HepG2 (cell line): ENCODE data around the gene ADCY5. TPM values are rescaled to one million over a fixed set of nuclear protein-coding genes. Genes with fewer than 3 reads are reported as not detected.
A peak's percentile ranks its signal among the peaks of the same experiment; 100 is the strongest.

ENCODE experiments used
- BCL6 ChIP-seq: IDR thresholded peaks from 2 replicates; pipeline ENCODE4 v1.6.1; 2016; ENCODE audit warnings: missing genetic modification reagents, missing compliant biosample characterization
- CBX1 ChIP-seq: IDR thresholded peaks from one replicate; pipeline ENCODE4 v1.6.1; 2016; ENCODE audit warnings: antibody characterized with exemption, low read depth
- FOXA3 ChIP-seq: IDR thresholded peaks from 2 replicates; pipeline ENCODE4 v1.6.1; 2016; ENCODE audit warnings: missing genetic modification reagents, missing compliant biosample characterization
- FOXP4 ChIP-seq: sonication (generic); formaldehyde crosslinking; IDR thresholded peaks from 2 replicates; pipeline ENCODE4 v1.4.0; 2020; ENCODE audit warnings: missing genetic modification reagents
- KLF11 ChIP-seq: IDR thresholded peaks from 2 replicates; pipeline ENCODE4 v1.6.1; 2016; ENCODE audit warnings: missing compliant biosample characterization
- NFIB ChIP-seq: sonication (generic); formaldehyde crosslinking; IDR thresholded peaks from 2 replicates; pipeline ENCODE4 v1.9.0; 2021; ENCODE audit warnings: missing genetic modification reagents, mild to moderate bottlenecking, borderline replicate concordance
- NR2F6 ChIP-seq, 2 experiments: IDR thresholded peaks; 2 replicates each; pipeline ENCODE4 v1.6.1; 2016; ENCODE audit warnings: antibody characterized with exemption in 1 of 2, mild to moderate bottlenecking in 1 of 2
- PCBP2 ChIP-seq: fragments of 200-400 bp; formaldehyde crosslinking; optimal IDR thresholded peaks from 2 replicates; pipeline ENCODE3; 2018; ENCODE audit warnings: low read length, low read depth; ENCODE audit not compliant: poor library complexity, severe bottlenecking
- PREB ChIP-seq: sonication (generic); formaldehyde crosslinking; IDR thresholded peaks from 2 replicates; pipeline ENCODE4 v1.4.0; 2020; ENCODE audit warnings: missing genetic modification reagents
- REXO4 ChIP-seq: sonication (generic); formaldehyde crosslinking; IDR thresholded peaks from 2 replicates; pipeline ENCODE4 v1.8.0; 2022; ENCODE audit warnings: missing genetic modification reagents, mild to moderate bottlenecking, borderline replicate concordance
- TMF1 ChIP-seq: sonication (generic); formaldehyde crosslinking; IDR thresholded peaks from 2 replicates; pipeline ENCODE4 v1.8.1; 2022; ENCODE audit warnings: low read depth, missing genetic modification reagents
- ZBTB21 ChIP-seq: sonication (generic); formaldehyde crosslinking; IDR thresholded peaks from 2 replicates; pipeline ENCODE4 v1.4.0; 2020; ENCODE audit warnings: missing genetic modification reagents
- ZBTB7B ChIP-seq: sonication (generic); formaldehyde crosslinking; IDR thresholded peaks from 2 replicates; pipeline ENCODE4 v1.4.0; 2020; ENCODE audit warnings: missing genetic modification reagents
- ZFP36L1 ChIP-seq: sonication (generic); formaldehyde crosslinking; IDR thresholded peaks from 2 replicates; pipeline ENCODE4 v1.8.0; 2022; ENCODE audit warnings: mild to moderate bottlenecking, missing genetic modification reagents, moderate library complexity
- ZNF33B ChIP-seq: sonication (generic); formaldehyde crosslinking; IDR thresholded peaks from 2 replicates; pipeline ENCODE4 v1.5.1; 2020; ENCODE audit warnings: mild to moderate bottlenecking, missing genetic modification reagents
- ZNF382 ChIP-seq: sonication (generic); formaldehyde crosslinking; IDR thresholded peaks from 2 replicates; pipeline ENCODE4 v1.5.0; 2020; ENCODE audit warnings: missing genetic modification reagents, mild to moderate bottlenecking, borderline replicate concordance
- ZNF564 ChIP-seq: sonication (generic); formaldehyde crosslinking; IDR thresholded peaks from 2 replicates; pipeline ENCODE4 v1.8.1; 2023; ENCODE audit warnings: mild to moderate bottlenecking, missing genetic modification reagents
- polyA plus RNA-seq, 8 experiments: library from polyadenylated mRNA; depleted of rRNA in 3 of 8; stranded (reverse) in 7 of 8; unstranded in 1 of 8; fragments of >200 nt; fragmentation: Illumina TruSeq in 4 of 8; extraction: Trizol in 4 of 8; gene quantifications; 2 replicates each; pipeline versions ENCODE4 v1.2.1 to v1.2.3, GENCODE V29; 2011 to 2016; ENCODE audit warnings: low read depth in 4 of 8, missing spikeins in 1 of 8, mixed read lengths in 1 of 8; ENCODE audit not compliant: insufficient read depth in 1 of 8
- total RNA-seq, 5 experiments: library from RNA; depleted of rRNA; stranded (reverse); fragments of >200 nt; fragmentation: Illumina TruSeq; extraction: Trizol; gene quantifications; 2 replicates each; pipeline ENCODE4 v1.2.3, GENCODE V29; 2016; ENCODE audit warnings: low read depth in 1 of 5
- TF ChIP-seq, protein P1 (sequence below): sonication (generic); formaldehyde crosslinking; IDR thresholded peaks from 2 replicates; pipeline ENCODE4 v1.4.0; 2020; ENCODE audit warnings: missing genetic modification reagents, borderline replicate concordance
- TF ChIP-seq, protein P2 (sequence below): sonication (generic); formaldehyde crosslinking; IDR thresholded peaks from 2 replicates; pipeline ENCODE4 v1.4.0; 2020; ENCODE audit warnings: mild to moderate bottlenecking, missing genetic modification reagents
- TF ChIP-seq, protein P3 (sequence below): sonication (generic); formaldehyde crosslinking; IDR thresholded peaks from 2 replicates; pipeline ENCODE4 v1.5.1; 2020; ENCODE audit warnings: missing genetic modification reagents, mild to moderate bottlenecking, borderline replicate concordance

Gene ADCY5
- total and polyA plus RNA-seq, 2 of the 13 experiments (the other 11 are each of a cell fraction or from before 2014, with no cell fraction given), result not detected

DNA sequence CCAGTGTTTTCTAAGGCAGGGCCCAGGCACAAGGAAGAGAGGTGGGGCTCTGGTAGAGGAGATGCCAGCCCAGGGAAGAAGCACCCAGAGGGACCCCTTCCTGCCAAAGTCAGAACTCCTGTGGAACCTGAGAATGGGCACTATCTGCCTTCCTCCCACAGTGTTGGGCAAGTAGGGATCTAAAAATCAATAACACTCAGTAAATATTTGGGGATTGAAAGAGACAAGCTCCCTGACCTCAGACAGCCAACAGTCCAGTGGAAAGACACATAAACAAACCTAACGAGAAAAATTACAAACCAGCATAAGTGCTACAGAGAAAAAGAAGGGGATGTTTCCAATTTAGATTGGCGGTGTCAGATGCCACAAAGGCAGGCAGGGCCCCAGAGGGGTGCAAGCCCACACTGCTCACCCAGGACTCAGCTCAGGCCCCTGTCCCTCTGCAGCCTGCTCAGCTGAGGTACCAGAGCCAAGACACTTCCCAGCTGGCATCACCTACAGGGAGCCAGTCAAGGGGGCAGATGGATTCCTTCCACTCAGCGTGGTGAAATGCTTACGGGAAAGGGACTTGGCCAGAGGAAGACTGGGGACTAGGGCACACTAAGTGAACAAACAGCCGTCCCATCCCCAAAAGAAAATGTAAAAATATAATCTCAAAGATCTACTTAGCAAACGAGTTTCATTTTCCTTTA is 15.9 kb downstream of the ADCY5 start (continued):
- TF ChIP-seq, protein P1, sequence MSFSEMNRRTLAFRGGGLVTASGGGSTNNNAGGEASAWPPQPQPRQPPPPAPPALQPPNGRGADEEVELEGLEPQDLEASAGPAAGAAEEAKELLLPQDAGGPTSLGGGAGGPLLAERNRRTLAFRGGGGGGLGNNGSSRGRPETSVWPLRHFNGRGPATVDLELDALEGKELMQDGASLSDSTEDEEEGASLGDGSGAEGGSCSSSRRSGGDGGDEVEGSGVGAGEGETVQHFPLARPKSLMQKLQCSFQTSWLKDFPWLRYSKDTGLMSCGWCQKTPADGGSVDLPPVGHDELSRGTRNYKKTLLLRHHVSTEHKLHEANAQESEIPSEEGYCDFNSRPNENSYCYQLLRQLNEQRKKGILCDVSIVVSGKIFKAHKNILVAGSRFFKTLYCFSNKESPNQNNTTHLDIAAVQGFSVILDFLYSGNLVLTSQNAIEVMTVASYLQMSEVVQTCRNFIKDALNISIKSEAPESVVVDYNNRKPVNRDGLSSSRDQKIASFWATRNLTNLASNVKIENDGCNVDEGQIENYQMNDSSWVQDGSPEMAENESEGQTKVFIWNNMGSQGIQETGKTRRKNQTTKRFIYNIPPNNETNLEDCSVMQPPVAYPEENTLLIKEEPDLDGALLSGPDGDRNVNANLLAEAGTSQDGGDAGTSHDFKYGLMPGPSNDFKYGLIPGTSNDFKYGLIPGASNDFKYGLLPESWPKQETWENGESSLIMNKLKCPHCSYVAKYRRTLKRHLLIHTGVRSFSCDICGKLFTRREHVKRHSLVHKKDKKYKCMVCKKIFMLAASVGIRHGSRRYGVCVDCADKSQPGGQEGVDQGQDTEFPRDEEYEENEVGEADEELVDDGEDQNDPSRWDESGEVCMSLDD (CRISPR knock-in tag), result no peak
- TF ChIP-seq ZNF33B (CRISPR knock-in tag) (no peak), PREB (no peak), FOXP4 (CRISPR knock-in tag) (peak; percentile 42; the same call in 1 of the 2 replicates), REXO4 (CRISPR knock-in tag) (no peak), ZFP36L1 (CRISPR knock-in tag) (no peak), CBX1 (no peak), KLF11 (CRISPR knock-in tag) (no peak), PCBP2 (no peak), ZNF382 (CRISPR knock-in tag) (no peak), ZBTB21 (no peak), ZNF564 (no peak), BCL6 (CRISPR knock-in tag) (peak; percentile 47; the same call in 1 of the 2 replicates), FOXA3 (0 out of 2 replicates have a peak, but pooled peaks have one; percentile 31), NR2F6 (IDR thresholded peaks at IDR 0.05) (0 out of 2 replicates have a peak, but pooled peaks have one; percentile 12), NR2F6 (CRISPR knock-in tag; IDR thresholded peaks at IDR 0.05) (no peak), TMF1 (CRISPR knock-in tag) (no peak), ZBTB7B (CRISPR knock-in tag) (no peak), NFIB (CRISPR knock-in tag) (no peak)
- TF ChIP-seq, protein P2, sequence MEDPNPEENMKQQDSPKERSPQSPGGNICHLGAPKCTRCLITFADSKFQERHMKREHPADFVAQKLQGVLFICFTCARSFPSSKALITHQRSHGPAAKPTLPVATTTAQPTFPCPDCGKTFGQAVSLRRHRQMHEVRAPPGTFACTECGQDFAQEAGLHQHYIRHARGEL, result no peak
- TF ChIP-seq, protein P3, sequence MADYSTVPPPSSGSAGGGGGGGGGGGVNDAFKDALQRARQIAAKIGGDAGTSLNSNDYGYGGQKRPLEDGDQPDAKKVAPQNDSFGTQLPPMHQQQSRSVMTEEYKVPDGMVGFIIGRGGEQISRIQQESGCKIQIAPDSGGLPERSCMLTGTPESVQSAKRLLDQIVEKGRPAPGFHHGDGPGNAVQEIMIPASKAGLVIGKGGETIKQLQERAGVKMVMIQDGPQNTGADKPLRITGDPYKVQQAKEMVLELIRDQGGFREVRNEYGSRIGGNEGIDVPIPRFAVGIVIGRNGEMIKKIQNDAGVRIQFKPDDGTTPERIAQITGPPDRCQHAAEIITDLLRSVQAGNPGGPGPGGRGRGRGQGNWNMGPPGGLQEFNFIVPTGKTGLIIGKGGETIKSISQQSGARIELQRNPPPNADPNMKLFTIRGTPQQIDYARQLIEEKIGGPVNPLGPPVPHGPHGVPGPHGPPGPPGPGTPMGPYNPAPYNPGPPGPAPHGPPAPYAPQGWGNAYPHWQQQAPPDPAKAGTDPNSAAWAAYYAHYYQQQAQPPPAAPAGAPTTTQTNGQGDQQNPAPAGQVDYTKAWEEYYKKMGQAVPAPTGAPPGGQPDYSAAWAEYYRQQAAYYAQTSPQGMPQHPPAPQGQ (CRISPR knock-in tag), result no peak
